Natural killer cell (primary cell): ENCODE results near the gene MIOX. TPM values are rescaled to one million over a fixed set of nuclear protein-coding genes. Genes with fewer than 3 reads are reported as not detected.

Experiments used
- ATAC-seq, 3 donors: fragments of 150-1000 bp in 2 of 3; fragments of 200-7000 bp in 1 of 3; cut with Tn5 transposase; 1 replicate in 1 of 3; 2 replicates in 2 of 3; pipeline ENCODE4 v1.10.0; 2021; ENCODE audit warnings: mild to moderate bottlenecking in 2 of 3, moderate library complexity in 2 of 3
- DNase-seq, 2 donors: peaks; one replicate each; pipeline versions ENCODE4 v3.0.0 to v3.0.0-alpha.2; 2013 to 2021; ENCODE audit warnings: mixed read lengths in 1 of 2
- H3K27ac ChIP-seq: one replicate; pipeline ENCODE4 v1.5.1; 2013; ENCODE audit warnings: mild to moderate bottlenecking, low read length
- H3K27me3 ChIP-seq: one replicate; pipeline ENCODE4 v1.6.1; 2013; ENCODE audit warnings: low read length; ENCODE audit not compliant: control insufficient read depth, insufficient read depth
- H3K36me3 ChIP-seq: one replicate; pipeline ENCODE4 v1.6.1; 2013; ENCODE audit warnings: low read length; ENCODE audit not compliant: control insufficient read depth, insufficient read depth
- H3K4me1 ChIP-seq: one replicate; pipeline ENCODE4 v1.6.1; 2013; ENCODE audit warnings: low read length; ENCODE audit not compliant: control insufficient read depth, insufficient read depth
- H3K4me3 ChIP-seq: one replicate; pipeline ENCODE4 v1.5.1; 2013; ENCODE audit warnings: low read length
- H3K9me3 ChIP-seq: one replicate; pipeline ENCODE4 v1.6.1; 2013; ENCODE audit warnings: low read length; ENCODE audit not compliant: control insufficient read depth, insufficient read depth
- H3K27ac Mint-ChIP-seq, 2 donors: one replicate each; pipeline ENCODE4 v1.8.0; 2022; ENCODE audit warnings: mild to moderate bottlenecking in 2 of 2, mixed read lengths in 2 of 2, moderate library complexity in 1 of 2
- H3K27me3 Mint-ChIP-seq, 2 donors: one replicate each; pipeline ENCODE4 v1.8.0; 2022; ENCODE audit warnings: low read depth in 2 of 2, mixed read lengths in 2 of 2
- H3K36me3 Mint-ChIP-seq: one replicate; pipeline ENCODE4 v1.8.0; 2022; ENCODE audit warnings: mixed read lengths
- H3K4me1 Mint-ChIP-seq, 2 donors: one replicate each; pipeline ENCODE4 v1.8.0; 2022; ENCODE audit warnings: mixed read lengths in 2 of 2
- H3K4me3 Mint-ChIP-seq: one replicate; pipeline ENCODE4 v1.8.0; 2022; ENCODE audit warnings: mild to moderate bottlenecking, moderate library complexity, mixed read lengths
- H3K9me3 Mint-ChIP-seq, 2 donors: one replicate each; pipeline ENCODE4 v1.8.0; 2022; ENCODE audit warnings: mixed read lengths in 2 of 2
- CTCF ChIP-seq: fragments of 200-600 bp; IDR thresholded peaks from one replicate; pipeline ENCODE4 v1.8.0; 2022; ENCODE audit warnings: antibody characterized with exemption
- WGBS: methylation state at CpG from one replicate; pipeline ENCODE4 v1.1.7; 2013; ENCODE audit warnings: missing lambda C conversion rate; ENCODE audit not compliant: insufficient coverage; 5-methylcytosine and 5-hydroxymethylcytosine counted together
- intact Hi-C: fragments of 100-400 bp; cut with micrococcal nuclease; formaldehyde crosslinking; loops from one replicate; pipeline ENCODE4 v1.14.2; 2022
- total RNA-seq, 4 donors: library from RNA; stranded (reverse); fragments of 120-200 nt in 1 of 4; gene quantifications; one replicate each; pipeline versions ENCODE4 v1.2.3 to v1.2.4, GENCODE V29; 2013 to 2022

The MIOX gene
- total RNA-seq, 3 donors from 2014 or later (not counting 1 experiment from before 2014, with no cell fraction given) = 0.23 TPM; not detected in 2

DNA sequence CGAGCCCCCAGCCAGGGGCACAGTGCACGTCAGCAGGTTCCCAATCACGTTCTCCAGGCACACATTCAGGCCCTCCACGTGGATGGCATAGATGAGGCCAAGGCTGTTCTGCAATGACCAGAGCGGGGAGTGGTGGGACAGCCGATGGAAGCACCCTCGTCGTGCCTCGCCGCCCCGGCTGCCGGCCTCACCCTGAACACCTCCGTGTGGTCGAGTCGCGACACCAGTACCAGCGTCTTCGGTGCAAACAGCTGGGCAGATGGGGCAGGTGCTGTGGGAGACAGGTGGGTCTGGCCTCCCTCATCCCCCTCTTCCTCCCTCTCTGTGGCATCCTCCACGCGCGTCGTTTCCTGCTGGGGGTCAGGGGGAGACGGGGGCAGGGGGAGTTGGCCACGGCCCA, 19.3 kb upstream of the MIOX start:
- Mint-ChIP-seq H3K27me3 (no peaks in the 10 kb centered on the region), H3K36me3 (no peaks in the 10 kb centered on the region), H3K4me1 (peaks cover 24 to 56% of the 10 kb centered on the region in 2 donors), H3K4me3 (no peak overlapping the region), H3K9me3 (no peaks in the 10 kb centered on the region), H3K27ac (peak overlapping the region; percentile 50 to 78)
- Histone ChIP-seq H3K27me3 (no peaks in the 10 kb centered on the region), H3K4me1 (peaks cover 47% of the 10 kb centered on the region), H3K9me3 (no peaks in the 10 kb centered on the region), H3K36me3 (peaks cover 57% of the 10 kb centered on the region), H3K27ac (no peak overlapping the region), H3K4me3 (no peak overlapping the region)
- ATAC-seq (no peak), DNase-seq (no peak)
- intact Hi-C loops = no loop called here
- 88% methylated on average over 20 of the region's 24 CpGs for WGBS
- no peak for TF ChIP-seq CTCF

DNA sequence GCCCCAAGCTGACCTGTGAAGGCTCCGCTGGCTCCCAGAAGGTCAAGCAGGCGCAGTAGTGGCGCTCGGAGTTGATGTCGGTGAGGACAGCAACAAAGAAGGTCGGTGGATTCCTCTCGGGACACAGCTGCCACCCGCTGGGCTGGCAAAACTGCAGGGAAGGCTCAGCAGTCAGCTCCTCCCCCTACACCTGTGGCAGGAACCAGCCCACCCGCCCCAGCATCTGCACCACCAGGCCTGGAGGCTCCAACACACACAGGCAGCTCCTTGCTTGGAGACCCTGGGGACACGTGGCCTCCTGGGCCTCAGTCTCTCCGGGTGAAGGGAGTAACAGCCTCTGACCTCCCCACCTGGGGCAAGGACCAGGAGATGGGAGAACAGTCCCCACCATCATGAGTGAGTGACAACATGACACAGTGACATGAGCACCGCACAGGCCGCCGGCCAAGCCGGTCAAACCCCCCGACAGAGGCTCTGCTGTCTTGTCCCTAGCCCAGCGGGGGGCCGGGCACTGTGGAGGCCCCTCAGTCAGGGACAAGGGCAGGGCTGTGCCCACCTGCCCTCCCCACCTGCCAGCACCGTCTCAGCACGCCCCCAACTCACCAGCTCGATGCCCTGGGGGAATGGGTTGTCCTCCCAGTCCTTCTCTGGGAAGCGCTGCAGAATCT, 18.8 kb upstream of the MIOX start:
- no peaks in the 10 kb centered on the region for H3K36me3 Mint-ChIP-seq
- Histone ChIP-seq H3K36me3 (peaks cover 54% of the 10 kb centered on the region), H3K27me3 (no peaks in the 10 kb centered on the region), H3K4me3 (no peak overlapping the region), H3K4me1 (peaks cover 53% of the 10 kb centered on the region), H3K27ac (peak overlapping the region; percentile 1), H3K9me3 (no peaks in the 10 kb centered on the region)
- peak overlapping the region; percentile 80 to 91 for H3K27ac Mint-ChIP-seq
- H3K4me3 Mint-ChIP-seq = no peak overlapping the region
- no peak for TF ChIP-seq CTCF
- intact Hi-C loops = no loop called here
- no peak for ATAC-seq
- no peaks in the 10 kb centered on the region for H3K27me3 Mint-ChIP-seq
- no peak for DNase-seq
- WGBS = 87% methylated on average over 22 of the region's 22 CpGs
- peaks cover 27 to 62% of the 10 kb centered on the region in 2 donors for H3K4me1 Mint-ChIP-seq
- no peaks in the 10 kb centered on the region for H3K9me3 Mint-ChIP-seq

DNA sequence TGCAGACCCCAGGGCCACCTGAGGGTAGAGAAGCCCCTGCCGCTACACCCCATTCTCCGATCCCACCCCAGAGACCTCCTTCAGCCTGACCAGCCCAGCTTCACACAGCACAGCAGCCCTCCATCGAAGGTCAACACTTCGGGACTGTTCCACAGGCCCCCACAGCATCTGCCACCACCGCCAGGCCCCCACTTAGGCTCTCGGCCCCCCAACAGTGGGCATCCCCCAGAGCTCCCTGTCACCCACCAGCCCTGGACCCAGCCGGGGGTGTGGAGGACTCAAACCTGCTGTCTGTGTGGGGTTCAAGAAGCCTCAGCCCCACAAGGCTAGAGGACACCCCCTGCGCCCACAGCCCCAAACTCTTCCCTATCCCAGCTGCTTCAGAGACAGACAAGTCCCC, 18.0 kb upstream of the MIOX start:
- 80% methylated on average over 6 of the region's 8 CpGs for WGBS
- DNase-seq (no peak), ATAC-seq (no peak)
- intact Hi-C loops = no loop called here
- Mint-ChIP-seq H3K9me3 (no peaks in the 10 kb centered on the region), H3K4me1 (peaks cover 34 to 69% of the 10 kb centered on the region in 2 donors), H3K27me3 (no peaks in the 10 kb centered on the region), H3K36me3 (no peaks in the 10 kb centered on the region), H3K27ac (peak overlapping the region; percentile 80 to 91), H3K4me3 (peak overlapping the region; percentile 42)
- Histone ChIP-seq H3K27me3 (no peaks in the 10 kb centered on the region), H3K9me3 (no peaks in the 10 kb centered on the region), H3K4me3 (no peak overlapping the region), H3K4me1 (peaks cover 60% of the 10 kb centered on the region), H3K36me3 (peaks cover 46% of the 10 kb centered on the region), H3K27ac (peak overlapping the region; percentile 91)
- no peak for TF ChIP-seq CTCF
